GM19468 (cell line): Measurements from ENCODE around the gene KCNMA1.

Source experiments
- ATAC-seq: cut with Tn5 transposase; IDR thresholded peaks from one replicate; pipeline ENCODE4 v1.9.1; 2021; ENCODE audit warnings: mild to moderate bottlenecking, moderate library complexity, moderate number of reproducible peaks; ENCODE audit not compliant: unreplicated experiment; ENCODE audit errors: extremely low read depth

The KCNMA1 gene

DNA sequence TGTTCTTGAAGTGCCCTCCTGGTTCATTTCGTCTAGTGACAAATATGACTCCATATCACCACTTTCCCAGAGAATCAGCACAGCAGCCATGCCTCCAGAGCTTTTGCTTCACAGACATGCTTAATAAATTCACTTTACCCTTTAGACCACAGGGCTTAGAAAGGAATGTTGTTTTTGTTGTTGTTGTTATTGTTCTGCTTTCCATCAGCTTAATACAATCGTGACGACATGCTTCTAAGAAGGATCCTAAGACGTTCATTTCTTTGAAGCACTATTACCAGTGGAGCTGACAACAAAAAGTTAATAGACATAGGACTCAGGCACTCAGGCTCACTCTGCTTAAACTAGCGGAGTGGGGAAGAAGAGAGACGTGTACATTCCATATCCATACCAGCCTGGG is 418.6 kb downstream of the KCNMA1 start:
- no peak for ATAC-seq

- ATAC-seq, result no peak
These were observed 422.8 kb downstream of the KCNMA1 start for GRCh38 chr10:77214799-77215198.

DNA sequence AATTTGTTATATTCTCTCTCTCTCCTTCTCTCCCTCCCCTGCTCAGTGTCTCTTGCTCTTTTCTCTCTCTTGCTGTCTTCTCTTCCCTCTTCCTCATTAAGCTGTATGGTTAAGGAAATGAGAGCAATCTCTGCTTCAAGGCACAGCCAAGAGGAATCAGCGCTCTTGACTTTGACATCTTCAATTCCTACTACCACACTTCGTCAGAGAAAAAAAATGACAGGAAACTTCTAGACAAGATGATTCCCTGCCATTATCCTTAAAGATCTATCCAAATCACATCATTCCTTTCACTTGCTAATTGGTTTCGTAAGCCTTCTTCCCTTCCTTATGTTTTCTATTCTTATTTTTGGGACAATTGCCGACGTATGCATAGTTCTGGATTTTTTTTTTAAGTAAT is 425.0 kb downstream of the KCNMA1 start:
- ATAC-seq, result no peak

- no peak for ATAC-seq
These were observed 427.0 kb downstream of the KCNMA1 start for GRCh38 chr10:77210645-77211044.

- no peak for ATAC-seq
These were observed 428.8 kb downstream of the KCNMA1 start for GRCh38 chr10:77208684-77209256.

GRCh38 chr10:77207828-77208185 is 429.8 kb downstream of the KCNMA1 start:
- ATAC-seq, result no peak

DNA sequence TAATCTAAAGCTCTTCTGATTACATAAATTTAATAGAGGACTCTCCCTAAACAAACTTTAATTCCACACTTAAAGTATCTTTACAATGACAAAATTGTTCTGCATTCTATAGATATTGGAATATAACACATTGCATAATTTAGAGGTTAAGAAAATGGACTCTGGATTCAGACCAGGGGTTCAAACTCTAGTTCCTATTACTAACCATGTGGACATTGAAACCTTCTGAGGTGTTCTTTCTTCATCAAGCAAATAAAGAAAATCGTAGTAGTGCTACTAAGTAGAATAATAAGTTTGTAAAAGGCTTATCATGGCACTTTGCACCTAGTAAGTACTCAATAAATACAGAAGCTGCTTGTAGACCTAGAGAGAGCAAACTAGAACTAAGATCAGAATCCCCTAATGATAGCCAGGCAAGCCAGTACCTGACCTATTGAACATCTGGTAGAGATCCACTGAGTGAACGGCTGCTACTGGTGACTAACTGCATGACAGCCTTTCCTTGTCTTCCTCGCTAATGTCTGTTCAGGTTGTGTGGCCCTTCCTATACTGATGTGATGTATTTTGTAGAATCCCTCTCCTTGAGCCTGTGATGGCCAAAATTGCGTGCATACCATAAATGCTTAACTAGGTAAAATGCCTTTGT is 430.3 kb downstream of the KCNMA1 start:
- ATAC-seq, result no peak

DNA sequence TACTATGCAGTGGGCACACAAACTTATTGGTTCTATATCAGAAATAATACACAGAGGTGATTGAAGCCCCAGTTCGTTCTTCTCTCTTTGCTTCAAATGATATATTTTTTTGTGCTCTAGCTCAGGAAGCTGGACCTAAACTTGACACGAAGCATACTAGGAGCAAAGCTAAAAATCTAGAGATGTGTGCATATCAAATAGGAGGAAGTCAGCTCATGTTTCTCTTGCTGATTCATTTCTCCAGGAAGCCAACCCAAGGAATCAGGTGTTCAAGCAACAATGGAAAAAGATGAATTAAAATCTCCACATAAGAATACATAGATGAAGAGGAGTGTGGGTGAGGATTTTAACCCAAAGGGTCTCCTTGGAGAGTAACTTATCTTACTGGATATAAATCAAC is 432.5 kb downstream of the KCNMA1 start:
- ATAC-seq, result no peak

- no peak for ATAC-seq
These were observed 433.4 kb downstream of the KCNMA1 start for GRCh38 chr10:77204171-77204570.

GRCh38 chr10:77202857-77203256 is 434.8 kb downstream of the KCNMA1 start:
- ATAC-seq, result no peak

DNA sequence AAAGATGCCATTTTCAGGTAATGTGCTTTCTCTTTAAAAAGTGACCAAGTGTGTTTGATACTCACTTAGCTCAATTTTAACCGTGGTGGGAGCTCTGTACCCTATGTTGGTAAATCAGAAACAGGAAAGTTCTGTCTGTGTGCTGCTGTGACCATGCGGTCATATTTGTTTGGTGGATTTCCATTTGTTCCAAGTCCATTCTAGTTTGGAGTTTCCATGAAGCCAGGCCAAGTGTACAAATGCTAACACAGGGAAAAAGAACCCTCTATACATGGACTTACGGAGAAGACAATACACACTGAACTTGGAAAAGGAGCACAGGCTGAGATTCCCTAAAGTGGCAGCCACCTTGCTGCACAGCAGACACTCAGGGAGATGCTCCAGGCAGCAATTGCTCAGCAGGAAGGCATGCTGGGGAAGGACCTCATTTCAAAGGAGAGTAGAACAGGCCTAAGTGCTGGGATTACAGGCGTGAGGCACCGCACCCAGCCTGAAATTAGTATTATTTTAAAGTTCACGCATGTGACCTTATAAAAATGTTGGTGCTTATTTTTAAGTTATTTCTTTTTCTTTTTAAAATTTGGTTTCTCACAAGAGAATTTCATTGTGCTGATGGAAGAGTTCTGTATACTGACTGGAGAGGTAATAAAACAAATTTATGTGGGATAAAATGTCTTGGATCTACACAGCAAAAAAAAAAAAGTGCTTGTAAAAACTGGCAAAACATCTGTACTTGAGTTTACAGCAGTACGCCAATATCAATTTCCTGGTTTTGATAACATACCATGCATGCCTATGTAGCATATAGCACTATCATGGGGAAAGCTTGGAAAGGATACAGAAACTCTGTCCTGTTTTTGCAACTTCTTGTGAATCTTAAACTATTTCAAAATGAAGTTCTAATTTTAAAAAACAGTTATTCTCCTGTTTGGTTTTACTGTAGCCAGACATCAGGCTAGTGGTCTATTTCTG is 436.2 kb downstream of the KCNMA1 start:
- no peak for ATAC-seq

GRCh38 chr10:77197544-77197943 is 440.1 kb downstream of the KCNMA1 start:
- no peak for ATAC-seq

- no peak for ATAC-seq
These were observed 441.0 kb downstream of the KCNMA1 start for GRCh38 chr10:77196614-77197013.

DNA sequence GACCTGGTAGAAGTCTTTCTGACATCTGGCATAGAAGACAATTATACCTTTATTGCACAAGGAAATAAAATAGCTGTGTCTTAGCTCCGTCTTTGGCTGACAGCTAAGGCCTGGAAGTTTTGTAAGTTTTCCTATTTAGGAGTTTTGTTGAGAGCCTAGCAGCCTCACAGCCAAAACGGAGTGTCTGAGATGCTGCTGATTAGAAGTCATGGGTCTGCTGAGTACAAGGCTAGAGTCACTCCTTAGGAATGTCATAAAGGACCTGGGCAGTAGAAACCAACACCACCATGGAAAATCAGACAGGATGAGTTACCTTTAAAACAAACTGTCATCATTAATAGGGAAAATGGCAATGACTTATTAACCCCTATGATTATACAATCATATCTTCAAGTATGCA is 442.5 kb downstream of the KCNMA1 start:
- ATAC-seq, result no peak

- no peak for ATAC-seq
These were observed 444.6 kb downstream of the KCNMA1 start for GRCh38 chr10:77193001-77193400.

DNA sequence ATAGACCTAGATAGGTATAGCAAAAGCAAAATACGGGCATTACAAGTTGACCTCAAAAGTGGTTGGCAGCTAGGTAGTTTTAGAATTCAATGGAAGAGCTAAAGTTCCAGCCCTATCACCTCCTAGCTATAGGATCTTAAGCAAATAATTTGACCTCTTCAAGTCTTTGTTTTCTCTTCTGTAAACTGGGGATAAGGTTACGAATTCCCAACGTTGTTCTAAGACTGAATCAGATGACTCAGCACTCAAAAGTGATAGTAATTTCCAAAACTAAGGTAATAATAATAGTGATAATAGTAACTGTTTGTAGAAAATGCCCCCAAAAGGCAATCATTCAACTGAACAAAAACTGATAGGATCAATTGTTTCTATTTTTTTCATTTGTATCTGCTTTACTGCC is 445.2 kb downstream of the KCNMA1 start:
- no peak for ATAC-seq

DNA sequence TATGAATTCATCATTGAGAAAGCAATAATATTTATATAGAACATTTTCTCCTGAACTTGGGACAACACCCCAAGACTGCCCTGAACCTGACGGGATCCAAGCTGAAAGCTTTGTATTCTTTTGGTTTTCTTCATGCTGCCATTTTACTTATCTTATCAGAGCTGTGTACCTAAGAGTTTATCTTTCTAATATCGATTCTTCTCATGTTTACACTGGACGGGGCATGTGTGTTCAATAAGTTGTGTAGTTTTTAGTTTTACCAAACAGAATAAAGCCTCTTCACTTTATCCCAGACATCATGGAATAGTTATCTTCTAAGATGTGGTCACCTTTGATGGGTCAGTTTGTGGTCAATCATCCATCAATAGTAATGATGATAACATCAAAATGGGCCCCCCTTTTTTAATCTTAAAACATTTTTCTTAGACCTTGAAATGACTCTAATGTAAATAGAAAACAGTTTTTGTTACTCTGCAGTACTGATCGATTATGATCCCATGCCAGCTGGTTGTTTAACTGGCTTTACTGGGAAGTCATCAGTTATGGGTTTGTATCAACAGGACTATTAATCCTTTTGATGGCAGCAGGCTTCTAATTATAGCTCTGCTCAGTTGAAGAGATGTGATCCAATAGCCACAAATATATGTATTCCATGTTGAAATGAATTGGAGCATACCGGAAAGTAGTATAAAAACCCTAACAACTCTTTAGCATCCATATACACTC is 446.1 kb downstream of the KCNMA1 start:
- ATAC-seq, result no peak

- no peak for ATAC-seq
These were observed 447.3 kb downstream of the KCNMA1 start for GRCh38 chr10:77190291-77190690.

- no peak for ATAC-seq
These were observed 448.1 kb downstream of the KCNMA1 start for GRCh38 chr10:77189520-77189919.

DNA sequence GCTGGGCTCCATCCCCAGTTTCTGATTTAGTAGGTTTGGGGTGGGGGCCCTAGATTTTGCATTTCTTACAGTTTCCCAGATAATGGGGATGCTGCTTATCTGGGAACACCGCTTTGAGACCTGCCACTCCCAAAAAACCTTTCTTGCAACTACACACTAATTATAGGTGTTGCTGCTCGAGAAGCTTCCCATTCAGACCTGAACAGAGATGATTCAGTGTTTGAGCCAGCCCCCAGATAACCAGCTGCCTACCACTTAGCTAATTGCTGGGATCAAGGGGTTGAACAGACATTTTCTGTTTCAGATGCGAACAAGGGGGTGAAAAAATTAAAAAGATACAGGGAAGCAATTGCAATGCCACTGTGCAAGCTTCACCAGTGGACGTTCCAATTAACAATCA is 448.5 kb downstream of the KCNMA1 start:
- ATAC-seq, result no peak

- no peak for ATAC-seq
These were observed 449.1 kb downstream of the KCNMA1 start for GRCh38 chr10:77188521-77188920.
